Adipocyte (in vitro differentiated cells): ENCODE measurements around the gene BTBD9.

Source experiments
- DNase-seq: peaks from one replicate; pipeline ENCODE4 v3.0.0-alpha.2; 2015; ENCODE audit warnings: low read depth
- H3K27me3 ChIP-seq: replicated peaks from 2 replicates; pipeline ENCODE4 v1.7.0; 2013; ENCODE audit warnings: mild to moderate bottlenecking, low read length, moderate library complexity; ENCODE audit not compliant: control insufficient read depth, insufficient read depth
- H3K36me3 ChIP-seq: 2 replicates; pipeline ENCODE4 v1.7.0; 2013; ENCODE audit warnings: low read length, mild to moderate bottlenecking, moderate library complexity; ENCODE audit not compliant: control insufficient read depth, insufficient read depth, severe bottlenecking
- H3K4me1 ChIP-seq: 2 replicates; pipeline ENCODE4 v1.7.0; 2013; ENCODE audit warnings: mild to moderate bottlenecking, low read length, moderate library complexity; ENCODE audit not compliant: control insufficient read depth, insufficient read depth
- H3K4me3 ChIP-seq: 2 replicates; pipeline ENCODE4 v1.7.0; 2013; ENCODE audit warnings: mild to moderate bottlenecking, low read length, moderate library complexity
- H3K9ac ChIP-seq: 2 replicates; pipeline ENCODE4 v1.7.0; 2013; ENCODE audit warnings: mild to moderate bottlenecking, low read length, moderate library complexity
- H3K9me3 ChIP-seq: 2 replicates; pipeline ENCODE4 v1.7.0; 2013; ENCODE audit warnings: mild to moderate bottlenecking, low read length, moderate library complexity; ENCODE audit not compliant: control insufficient read depth

BTBD9 gene

DNA sequence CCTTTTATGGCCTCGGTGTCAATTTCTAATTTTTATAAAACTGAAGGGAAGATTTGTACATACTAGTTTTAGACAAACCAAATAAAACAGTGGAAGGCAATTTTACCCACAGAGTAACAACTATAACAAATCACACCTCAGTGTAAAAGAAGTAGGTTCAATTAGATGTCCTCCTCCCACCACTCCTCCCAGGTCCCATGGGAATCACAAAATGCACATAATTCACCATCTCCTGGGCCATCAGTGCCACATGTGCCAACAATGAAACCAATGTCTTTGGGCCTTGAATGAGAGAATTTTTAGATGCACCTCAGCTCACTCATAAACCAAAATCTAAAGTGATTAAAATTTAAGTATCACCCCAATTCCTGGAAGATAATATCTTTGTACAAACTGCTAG, 267.8 kb downstream of the BTBD9 start:
- Histone ChIP-seq H3K4me3 (no peak overlapping the region), H3K27me3 (no peaks in the 10 kb centered on the region), H3K36me3 (no peaks in the 10 kb centered on the region), H3K9me3 (no peaks in the 10 kb centered on the region), H3K9ac (no peak overlapping the region), H3K4me1 (peaks cover 37% of the 10 kb centered on the region)
- DNase-seq = no peak

GRCh38 chr6:38370653-38371601, 268.8 kb downstream of the BTBD9 start:
- Histone ChIP-seq H3K4me1 (peaks cover 39% of the 10 kb centered on the region), H3K9ac (no peak overlapping the region), H3K4me3 (no peak overlapping the region), H3K27me3 (no peaks in the 10 kb centered on the region), H3K36me3 (no peaks in the 10 kb centered on the region), H3K9me3 (no peaks in the 10 kb centered on the region)
- DNase-seq = no peak

GRCh38 chr6:38367231-38367630, 272.5 kb downstream of the BTBD9 start:
- Histone ChIP-seq H3K36me3 (no peaks in the 10 kb centered on the region), H3K27me3 (no peaks in the 10 kb centered on the region), H3K4me3 (no peak overlapping the region), H3K9ac (no peak overlapping the region), H3K4me1 (peaks cover 32% of the 10 kb centered on the region), H3K9me3 (no peaks in the 10 kb centered on the region)
- peak; percentile 52 for DNase-seq

- no peaks in the 10 kb centered on the region for H3K36me3 ChIP-seq
- H3K9me3 ChIP-seq = no peaks in the 10 kb centered on the region
- H3K27me3 ChIP-seq = no peaks in the 10 kb centered on the region
- peaks cover 28% of the 10 kb centered on the region for H3K4me1 ChIP-seq
- no peak overlapping the region for H3K4me3 ChIP-seq
- DNase-seq = no peak
- no peak overlapping the region for H3K9ac ChIP-seq
These were observed 273.5 kb downstream of the BTBD9 start for GRCh38 chr6:38366234-38366633.

DNA sequence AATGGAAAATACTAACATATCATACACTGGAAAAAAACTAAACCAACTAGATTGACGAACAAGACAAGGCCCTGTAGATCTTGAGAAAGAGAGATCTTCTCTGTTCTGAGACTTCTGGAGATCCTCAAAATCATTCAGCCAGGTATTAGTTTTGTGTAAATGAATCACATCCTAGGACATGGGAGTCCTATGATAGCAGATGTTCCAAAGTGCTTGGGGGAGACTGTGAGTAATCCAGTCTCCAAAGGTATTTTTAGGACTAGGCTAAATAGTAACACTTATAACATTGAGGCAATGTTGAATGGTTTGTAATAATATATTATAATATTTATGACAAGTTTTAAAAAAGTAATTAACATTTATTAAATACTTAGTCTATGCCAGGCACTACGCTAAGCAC, 275.0 kb downstream of the BTBD9 start:
- Histone ChIP-seq H3K4me3 (no peak overlapping the region), H3K9me3 (no peaks in the 10 kb centered on the region), H3K9ac (no peak overlapping the region), H3K36me3 (no peaks in the 10 kb centered on the region), H3K27me3 (no peaks in the 10 kb centered on the region), H3K4me1 (peaks cover 17% of the 10 kb centered on the region)
- DNase-seq = no peak

DNA sequence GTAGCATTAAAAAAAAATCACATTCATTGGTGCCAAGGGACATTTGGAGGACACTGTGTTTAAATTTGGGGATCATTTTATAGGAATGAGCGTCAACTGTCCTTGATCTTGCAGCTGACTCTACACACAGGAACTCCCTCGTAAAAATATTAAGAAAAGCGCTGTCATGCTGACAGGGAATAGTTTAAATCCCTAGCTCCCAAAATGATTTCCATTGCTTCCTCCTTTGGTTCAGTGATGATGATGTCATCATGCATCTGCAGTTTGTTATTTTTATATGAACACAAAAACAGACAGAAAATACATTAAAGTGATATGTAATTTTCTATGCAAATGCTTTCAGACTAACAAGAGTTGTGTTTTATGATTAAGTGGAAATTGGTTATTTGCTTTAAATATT, 275.6 kb downstream of the BTBD9 start:
- Histone ChIP-seq H3K9me3 (no peaks in the 10 kb centered on the region), H3K4me3 (no peak overlapping the region), H3K4me1 (peaks cover 17% of the 10 kb centered on the region), H3K9ac (no peak overlapping the region), H3K27me3 (no peaks in the 10 kb centered on the region), H3K36me3 (no peaks in the 10 kb centered on the region)
- DNase-seq = peak; percentile 42

DNA sequence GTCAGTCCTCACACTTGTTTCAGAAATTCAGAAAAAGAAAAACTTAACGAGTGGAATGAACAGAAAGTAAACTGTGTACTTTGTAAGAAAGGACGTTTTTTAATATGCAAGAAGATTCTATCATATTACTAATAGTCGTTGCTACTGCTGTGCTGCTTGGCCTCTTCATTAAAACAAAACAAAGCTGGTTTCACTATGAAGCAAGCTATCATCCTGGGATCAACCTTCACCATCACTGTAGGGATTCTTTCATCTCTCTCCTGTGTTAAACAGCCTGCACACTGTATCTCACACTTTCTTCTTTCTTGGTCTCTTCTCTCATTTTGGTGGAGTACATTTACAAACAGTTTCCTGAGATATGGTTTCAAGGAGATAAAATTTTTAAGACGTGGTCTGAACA, 284.2 kb downstream of the BTBD9 start:
- no peaks in the 10 kb centered on the region for H3K9me3 ChIP-seq
- no peaks in the 10 kb centered on the region for H3K36me3 ChIP-seq
- H3K4me1 ChIP-seq = peaks cover 27% of the 10 kb centered on the region
- peak overlapping the region; percentile 12 for H3K4me3 ChIP-seq
- no peak for DNase-seq
- H3K9ac ChIP-seq = no peak overlapping the region
- H3K27me3 ChIP-seq = no peaks in the 10 kb centered on the region

GRCh38 chr6:38354905-38355304, 284.8 kb downstream of the BTBD9 start:
- Histone ChIP-seq H3K9ac (peak overlapping the region; percentile 0), H3K9me3 (no peaks in the 10 kb centered on the region), H3K36me3 (no peaks in the 10 kb centered on the region), H3K4me1 (peaks cover 33% of the 10 kb centered on the region), H3K4me3 (peak overlapping the region; percentile 12), H3K27me3 (no peaks in the 10 kb centered on the region)
- no peak for DNase-seq

GRCh38 chr6:38354037-38354381, 285.7 kb downstream of the BTBD9 start:
- no peak overlapping the region for H3K4me3 ChIP-seq
- peaks cover 37% of the 10 kb centered on the region for H3K4me1 ChIP-seq
- no peak for DNase-seq
- no peak overlapping the region for H3K9ac ChIP-seq
- H3K9me3 ChIP-seq = no peaks in the 10 kb centered on the region
- H3K36me3 ChIP-seq = no peaks in the 10 kb centered on the region
- no peaks in the 10 kb centered on the region for H3K27me3 ChIP-seq

- no peaks in the 10 kb centered on the region for H3K36me3 ChIP-seq
- H3K27me3 ChIP-seq = no peaks in the 10 kb centered on the region
- H3K4me3 ChIP-seq = no peak overlapping the region
- H3K4me1 ChIP-seq = peaks cover 37% of the 10 kb centered on the region
- no peaks in the 10 kb centered on the region for H3K9me3 ChIP-seq
- no peak for DNase-seq
- H3K9ac ChIP-seq = no peak overlapping the region
These were observed 286.3 kb downstream of the BTBD9 start for GRCh38 chr6:38353310-38354036.

GRCh38 chr6:38352636-38353035, 287.1 kb downstream of the BTBD9 start:
- Histone ChIP-seq H3K36me3 (no peaks in the 10 kb centered on the region), H3K27me3 (no peaks in the 10 kb centered on the region), H3K4me1 (peaks cover 37% of the 10 kb centered on the region), H3K9ac (no peak overlapping the region), H3K9me3 (no peaks in the 10 kb centered on the region), H3K4me3 (no peak overlapping the region)
- no peak for DNase-seq
